Stimulated activated CD8-positive, alpha-beta memory T cell treated with anti-CD3 and anti-CD28 coated beads, Interleukin-12 subunit alpha, Interleukin-12 subunit beta, amount 100 ng/mL, for 24 hours (primary cell): ENCODE data around the gene SPG11.

ENCODE experiments used
- DNase-seq: peaks from one replicate; pipeline ENCODE4 v3.0.0-alpha.2; 2020; ENCODE audit errors: extremely low read depth

The SPG11 gene

GRCh38 chr15:44529864-44530604 is 133.4 kb downstream of the SPG11 start:
- DNase-seq: no peak

- no peak for DNase-seq
These were observed 136.2 kb downstream of the SPG11 start for GRCh38 chr15:44527241-44527640.

- no peak for DNase-seq
These were observed 138.4 kb downstream of the SPG11 start for GRCh38 chr15:44525018-44525417.

- no peak for DNase-seq
These were observed 143.9 kb downstream of the SPG11 start for GRCh38 chr15:44519537-44519936.

- no peak for DNase-seq
These were observed 147.0 kb downstream of the SPG11 start for GRCh38 chr15:44516436-44516835.
